Measurements from ENCODE around the gene BCAN.

Gene BCAN

DNA sequence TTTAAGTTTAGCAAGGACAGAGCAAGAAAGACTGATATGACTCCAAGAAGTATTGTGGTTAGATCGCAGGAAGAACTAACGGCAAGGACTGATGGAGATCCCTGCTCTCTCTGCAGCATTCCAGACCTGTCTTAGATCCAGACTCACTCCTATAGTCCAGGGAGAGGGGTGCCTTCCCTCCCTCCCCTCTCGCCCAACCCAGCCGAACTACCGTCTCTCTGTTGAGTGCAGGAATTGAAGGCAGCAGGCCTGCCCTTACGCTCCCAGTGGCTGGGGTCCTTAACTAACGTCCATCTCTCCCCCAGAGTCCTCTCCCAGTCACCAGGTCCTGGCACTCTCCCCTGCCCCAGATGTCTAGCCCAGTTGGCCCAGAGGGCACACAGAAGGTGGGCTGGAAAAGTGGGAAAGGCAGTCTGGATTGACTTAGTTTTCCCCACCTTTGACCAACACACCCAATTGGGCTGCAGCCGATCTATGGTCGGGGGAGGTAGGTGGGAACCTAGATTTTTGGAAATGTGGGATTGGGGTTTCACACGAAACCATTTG lies 62.3 kb downstream of the BCAN start:
- DNase-seq, result no peak

GRCh38 chr1:156704930-156705320 lies 63.0 kb downstream of the BCAN start:
- DNase-seq, result no peak

GRCh38 chr1:156705321-156705917 lies 63.5 kb downstream of the BCAN start, which contains the start of gene CRABP2:
Gene CRABP2, minus strand, starts transcription at chr1:156705583. Its CDS starts 137 bp downstream, at chr1:156705446.
- DNase-seq, result peak; percentile 77 to 82

DNA sequence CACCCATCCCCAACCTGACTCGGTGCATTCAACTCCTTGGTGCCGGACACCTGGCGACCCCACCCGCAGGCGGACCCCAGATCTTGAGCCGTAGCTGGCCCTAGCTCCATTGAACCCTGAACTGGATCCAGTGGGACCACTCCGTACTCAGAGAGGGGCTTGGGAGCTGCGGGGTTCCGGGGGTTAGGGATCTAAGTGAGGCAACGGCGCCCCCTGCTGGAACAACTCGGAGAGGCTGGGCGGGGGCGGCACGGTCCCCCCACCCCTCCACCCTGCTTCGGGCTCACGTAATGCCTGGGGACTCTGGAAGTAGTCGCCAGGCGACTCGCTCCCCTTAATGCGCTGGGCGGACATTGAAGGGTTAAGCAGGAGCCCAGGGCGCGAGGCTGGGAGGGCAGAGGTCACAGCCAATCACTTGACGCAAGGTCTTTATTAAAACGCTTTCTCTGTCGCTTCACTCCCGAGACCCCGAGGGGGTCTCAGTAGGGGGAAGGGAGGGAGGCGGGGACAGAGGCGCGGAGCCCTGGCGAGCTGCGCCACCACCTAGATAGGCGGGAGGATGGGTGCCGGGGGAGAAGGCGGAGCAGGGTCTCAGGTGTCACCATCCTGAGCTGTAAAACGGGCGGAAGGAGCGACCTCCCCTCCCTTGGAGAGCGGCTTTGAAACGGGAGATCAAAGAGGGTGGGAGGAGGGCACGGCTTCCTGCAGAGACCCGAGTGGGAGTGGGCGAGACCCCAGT lies 64.2 kb downstream of the BCAN start:
- peak; percentile 82 to 86 for DNase-seq

DNA sequence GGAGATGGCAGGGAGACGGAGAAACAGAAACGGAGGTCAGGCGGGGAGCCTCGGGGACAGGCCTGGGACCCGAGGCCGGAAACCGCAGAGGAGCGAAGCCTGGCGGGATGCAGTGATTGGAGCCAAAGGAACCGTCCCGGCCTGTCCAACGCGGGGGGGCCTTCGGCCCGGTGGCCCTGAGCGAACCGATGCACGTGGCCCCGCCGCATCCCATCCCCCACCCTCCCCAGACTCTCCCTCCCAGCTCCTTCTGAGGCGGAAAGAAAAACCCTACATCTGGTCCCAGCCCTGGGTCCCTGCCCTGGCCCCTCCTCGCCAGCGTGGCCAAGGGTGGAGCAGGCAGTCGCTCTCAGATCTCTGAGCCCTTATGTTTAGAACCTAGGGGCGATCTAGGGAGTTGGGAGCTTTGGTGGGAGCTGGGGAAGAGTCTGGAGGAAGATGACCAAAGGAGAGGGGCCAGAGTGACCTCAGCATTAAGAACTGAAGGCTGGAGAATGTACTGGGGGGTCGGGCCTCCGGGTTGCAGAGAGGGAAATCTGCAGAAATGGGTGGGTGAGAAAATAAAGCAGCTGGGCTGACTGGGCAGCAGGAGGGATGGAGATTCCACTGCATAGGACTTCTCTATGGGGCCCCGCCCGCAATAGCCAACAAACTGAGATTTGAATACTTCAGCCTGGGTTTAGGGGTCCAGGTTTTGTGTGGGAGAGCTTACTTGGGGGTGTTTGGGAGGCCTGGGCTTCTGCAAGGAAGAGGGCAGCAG lies 64.9 kb downstream of the BCAN start:
- peak; percentile 67 to 79 for DNase-seq

- DNase-seq, result peak; percentile 14 to 20
Measured at GRCh38 chr1:156707417-156708217, 65.7 kb downstream of the BCAN start.

DNA sequence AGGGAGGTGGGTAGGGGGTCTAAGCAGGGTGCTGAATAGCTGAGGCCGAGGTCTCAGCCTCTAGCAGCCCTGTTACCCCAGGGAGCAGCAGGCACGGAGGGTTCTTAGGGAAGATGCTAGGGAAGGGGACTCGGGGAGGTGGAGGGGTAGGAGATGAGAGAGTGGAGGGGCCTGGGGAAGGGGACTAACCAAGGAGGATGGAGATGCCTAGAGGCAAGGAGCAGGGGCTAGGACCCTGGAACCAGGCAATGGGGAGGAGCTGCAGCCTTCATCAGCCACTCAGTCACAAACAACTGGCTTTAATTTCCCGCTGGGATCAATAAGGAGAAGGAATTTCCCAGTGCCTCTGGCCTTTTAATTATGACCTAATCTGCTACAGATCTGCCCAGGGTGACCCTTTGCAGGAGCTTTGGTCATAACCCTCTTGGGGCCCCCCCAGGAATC lies 66.3 kb downstream of the BCAN start:
- no peak for DNase-seq

GRCh38 chr1:156709031-156709430 lies 67.1 kb downstream of the BCAN start:
- no peak for DNase-seq
